NT2/D1 (cell line): ENCODE data around the gene TECTA.
"Not testable (repeated sequence)": the region's sequence is repeated elsewhere in the genome, so short reads cannot be mapped to it uniquely, and the experiment has no call there.

Experiments used
- DNase-seq: peaks from one replicate; pipeline ENCODE4 v3.0.0-alpha.2; 2011; ENCODE audit warnings: low read depth, low spot score
- H3K27me3 ChIP-seq: 2 replicates; pipeline ENCODE4 v1.6.0; 2011; ENCODE audit warnings: mild to moderate bottlenecking; ENCODE audit not compliant: insufficient read length, insufficient read depth
- H3K36me3 ChIP-seq: 2 replicates; pipeline ENCODE4 v1.6.1; 2011; ENCODE audit warnings: mild to moderate bottlenecking, low read length, mixed read lengths; ENCODE audit not compliant: insufficient read depth, insufficient read length
- H3K4me1 ChIP-seq: 2 replicates; pipeline ENCODE4 v1.5.1; 2011; ENCODE audit not compliant: insufficient read depth, insufficient read length
- H3K4me3 ChIP-seq: 2 replicates; pipeline ENCODE4 v1.5.1; 2011; ENCODE audit warnings: low read depth; ENCODE audit not compliant: insufficient read length
- H3K9ac ChIP-seq: 2 replicates; pipeline ENCODE4 v1.6.0; 2011; ENCODE audit warnings: low read depth; ENCODE audit not compliant: insufficient read length
- H3K9me3 ChIP-seq: 2 replicates; pipeline ENCODE4 v1.5.1; 2011; ENCODE audit warnings: mild to moderate bottlenecking, low read length; ENCODE audit not compliant: insufficient read depth
- SUZ12 ChIP-seq: IDR thresholded peaks from 2 replicates; pipeline ENCODE4 v1.6.1; 2011; ENCODE audit not compliant: insufficient read length, insufficient read depth; ENCODE audit errors: extremely low read depth
- YY1 ChIP-seq: IDR thresholded peaks from 2 replicates; pipeline ENCODE4 v1.6.1; 2011; ENCODE audit not compliant: insufficient read length, insufficient read depth
- ZNF274 ChIP-seq: IDR thresholded peaks from 2 replicates; pipeline ENCODE4 v1.6.1; 2011; ENCODE audit warnings: mild to moderate bottlenecking, low read depth, low read length

TECTA gene

DNA sequence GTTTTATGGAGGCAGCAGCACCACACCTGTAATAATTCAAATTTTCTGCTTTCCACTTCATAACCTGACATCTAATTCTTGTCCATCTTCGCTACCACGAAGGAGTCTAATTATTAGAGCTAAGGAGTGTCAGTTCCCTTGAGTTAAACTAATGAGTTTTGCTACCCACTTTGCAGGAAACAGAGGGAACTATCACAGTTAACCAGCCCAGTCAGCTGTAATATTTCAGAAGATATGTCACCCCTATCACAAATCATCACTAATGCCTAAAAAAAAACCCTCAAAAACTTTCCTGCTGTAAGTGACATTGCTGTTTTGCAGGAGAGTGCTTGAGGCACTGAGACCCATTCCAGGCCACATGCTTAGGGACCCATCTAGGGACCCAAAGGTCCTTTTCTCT is 8.4 kb downstream of the TECTA start:
- no peak overlapping the region for H3K4me3 ChIP-seq
- no peaks in the 10 kb centered on the region for H3K9me3 ChIP-seq
- no peak for DNase-seq
- H3K36me3 ChIP-seq: no peaks in the 10 kb centered on the region
- peaks cover 4% of the 10 kb centered on the region for H3K27me3 ChIP-seq
- TF ChIP-seq SUZ12: no peak
- no peak for TF ChIP-seq ZNF274
- no peak for TF ChIP-seq YY1
- H3K4me1 ChIP-seq: peaks cover 3% of the 10 kb centered on the region
- H3K9ac ChIP-seq: no peak overlapping the region

DNA sequence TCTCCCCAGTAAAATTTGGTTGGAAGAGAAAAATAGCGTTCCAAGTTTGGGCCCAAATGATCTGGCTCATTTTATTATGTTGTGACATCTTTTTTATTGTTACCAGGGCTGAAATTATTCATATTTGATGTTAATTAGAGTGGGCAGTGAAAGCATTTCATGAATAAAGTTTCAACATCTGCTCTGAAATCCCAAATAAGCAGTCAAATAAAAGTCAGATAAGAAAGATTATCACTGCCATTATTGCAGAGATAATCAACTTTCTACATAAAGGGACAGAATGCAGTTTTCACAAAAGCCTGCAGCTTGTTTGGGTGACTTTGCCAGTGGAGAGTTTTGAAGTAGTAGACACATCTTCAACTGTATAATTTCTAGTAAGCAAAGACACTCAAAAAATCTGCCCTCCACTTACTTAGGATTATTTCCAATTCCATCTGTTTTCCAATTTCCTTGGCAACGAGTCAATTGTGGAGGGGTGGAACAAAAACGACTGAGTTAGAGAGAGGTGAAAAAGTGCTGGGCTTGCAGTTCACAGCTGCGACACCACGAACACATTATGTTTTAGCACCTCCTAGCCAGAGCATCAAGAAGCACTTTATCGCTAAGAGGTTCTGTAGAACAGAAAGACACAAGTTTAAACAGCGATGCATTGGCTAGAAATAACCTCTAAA is 9.0 kb downstream of the TECTA start:
- Histone ChIP-seq H3K27me3 (peaks cover 4% of the 10 kb centered on the region), H3K36me3 (no peaks in the 10 kb centered on the region), H3K4me1 (peaks cover 3% of the 10 kb centered on the region), H3K9ac (no peak overlapping the region), H3K9me3 (no peaks in the 10 kb centered on the region), H3K4me3 (no peak overlapping the region)
- DNase-seq: no peak
- TF ChIP-seq YY1 (no peak), ZNF274 (no peak), SUZ12 (no peak)

DNA sequence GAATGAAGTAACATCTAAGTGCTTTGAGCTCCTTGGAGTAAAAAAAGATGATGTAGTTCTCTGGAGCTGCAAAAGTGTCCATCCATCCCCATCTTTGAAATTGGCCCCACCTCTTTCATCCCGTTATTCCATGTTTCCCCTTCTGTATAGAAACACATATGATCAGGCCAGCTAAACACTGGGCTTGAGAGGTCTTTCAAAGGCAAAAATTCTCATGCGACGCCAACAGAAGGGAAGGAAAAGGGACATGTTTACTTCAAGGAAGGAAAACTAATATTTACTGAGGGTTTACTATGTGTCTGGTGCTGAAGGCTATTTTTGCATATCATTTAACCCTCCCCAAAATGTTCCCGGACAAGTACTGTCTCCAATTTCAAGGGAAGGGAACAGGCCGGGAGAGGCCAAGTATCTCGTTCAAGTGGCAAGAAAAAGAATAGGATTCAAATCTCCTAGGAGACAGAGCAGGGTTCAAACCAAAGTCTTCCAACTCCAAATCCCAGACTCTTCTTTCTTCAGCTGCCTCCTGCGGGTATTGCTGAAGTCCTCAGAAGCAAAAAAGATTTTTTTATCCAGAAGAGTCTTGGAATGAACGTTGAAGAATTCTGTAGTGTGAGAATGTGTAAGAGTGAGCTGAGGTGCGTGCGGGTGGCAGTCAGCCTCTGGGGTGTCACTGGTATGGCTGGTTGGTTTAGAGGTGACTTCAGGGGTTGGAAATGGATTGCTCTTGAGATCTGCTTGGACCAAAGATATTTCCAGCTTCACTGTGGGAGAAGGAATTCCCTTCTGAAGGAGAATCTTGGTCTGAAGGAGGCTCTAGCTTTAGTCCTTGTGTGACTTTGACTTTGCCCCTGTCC is 10.1 kb downstream of the TECTA start:
- TF ChIP-seq ZNF274 (no peak), YY1 (no peak), SUZ12 (no peak)
- no peaks in the 10 kb centered on the region for H3K9me3 ChIP-seq
- H3K4me1 ChIP-seq: peaks cover 3% of the 10 kb centered on the region
- DNase-seq: no peak
- no peaks in the 10 kb centered on the region for H3K36me3 ChIP-seq
- peaks cover 4% of the 10 kb centered on the region for H3K27me3 ChIP-seq
- H3K9ac ChIP-seq: no peak overlapping the region
- H3K4me3 ChIP-seq: no peak overlapping the region

DNA sequence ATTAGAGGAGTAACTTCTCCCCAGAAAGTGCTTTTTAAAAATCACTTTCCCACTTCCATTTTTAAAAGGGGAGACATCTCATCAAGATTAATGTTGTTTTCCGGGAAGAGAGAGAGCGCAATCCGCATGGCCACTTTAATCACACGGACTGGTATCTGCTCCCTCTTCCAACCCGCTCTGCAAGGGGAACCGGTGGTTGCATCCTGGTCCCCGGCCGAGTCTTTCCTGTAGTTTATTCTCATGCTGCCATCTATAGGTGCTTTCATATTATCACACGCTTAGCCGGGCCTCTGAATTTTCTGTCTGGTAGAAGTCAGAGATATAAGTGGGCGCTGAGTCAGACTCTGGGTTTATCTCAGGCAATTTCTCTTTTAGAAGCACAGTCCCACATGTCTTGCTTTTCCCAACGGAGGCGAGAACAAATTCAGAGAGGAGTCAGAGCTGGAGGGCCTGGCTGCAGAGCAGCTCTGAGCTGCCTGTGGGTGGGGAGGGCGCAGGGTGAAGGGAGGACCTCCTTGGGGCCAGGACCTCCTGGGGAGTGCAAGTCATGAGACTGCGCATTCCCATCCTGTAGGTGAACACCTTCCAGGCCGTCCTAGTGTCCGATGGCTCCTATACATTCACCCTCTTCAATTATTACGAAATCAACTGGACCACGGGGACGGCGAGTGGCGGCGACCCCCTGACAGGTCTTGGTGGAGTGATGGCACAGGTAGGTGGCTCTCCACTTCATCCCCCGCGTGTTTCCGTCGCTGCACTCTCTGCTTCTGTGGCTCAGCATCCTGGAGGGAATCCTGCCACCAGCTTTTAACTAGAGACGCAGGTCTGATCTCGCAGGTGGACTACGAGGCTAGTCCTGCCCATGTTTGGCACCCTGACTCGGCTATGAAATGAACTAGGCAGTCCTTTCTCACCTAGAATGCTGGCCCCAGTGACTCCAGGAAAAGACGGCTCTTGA is 11.7 kb downstream of the TECTA start:
- peaks cover 3% of the 10 kb centered on the region for H3K4me1 ChIP-seq
- DNase-seq: peak; percentile 58
- no peaks in the 10 kb centered on the region for H3K9me3 ChIP-seq
- H3K9ac ChIP-seq: no peak overlapping the region
- no peaks in the 10 kb centered on the region for H3K36me3 ChIP-seq
- no peak overlapping the region for H3K4me3 ChIP-seq
- H3K27me3 ChIP-seq: peaks cover 4% of the 10 kb centered on the region
- TF ChIP-seq YY1 (no peak), SUZ12 (no peak), ZNF274 (no peak)

DNA sequence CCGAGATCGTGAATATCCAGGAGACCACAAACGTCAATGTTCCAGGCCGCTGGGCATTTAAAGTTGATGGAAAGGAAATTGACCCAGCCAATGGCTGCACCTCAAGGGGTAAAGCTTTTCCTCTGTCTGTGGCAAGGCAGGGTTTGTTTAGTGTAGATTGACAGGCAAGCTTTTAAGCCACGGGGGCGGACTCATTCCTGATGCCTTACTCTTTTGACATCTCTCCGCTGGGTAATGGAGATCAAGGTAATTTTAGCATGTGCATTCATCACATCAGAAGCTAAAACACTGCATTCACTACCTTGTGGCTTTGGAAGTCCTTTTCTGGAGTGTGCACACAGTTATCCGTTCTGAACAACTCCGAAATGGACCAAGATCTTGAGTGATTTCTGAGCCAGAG is 12.6 kb downstream of the TECTA start:
- TF ChIP-seq ZNF274 (no peak), YY1 (no peak), SUZ12 (no peak)
- H3K9ac ChIP-seq: peak overlapping the region; percentile 32
- H3K4me3 ChIP-seq: no peak overlapping the region
- no peak for DNase-seq
- H3K4me1 ChIP-seq: peaks cover 3% of the 10 kb centered on the region
- no peaks in the 10 kb centered on the region for H3K9me3 ChIP-seq
- peaks cover 4% of the 10 kb centered on the region for H3K27me3 ChIP-seq
- H3K36me3 ChIP-seq: no peaks in the 10 kb centered on the region

DNA sequence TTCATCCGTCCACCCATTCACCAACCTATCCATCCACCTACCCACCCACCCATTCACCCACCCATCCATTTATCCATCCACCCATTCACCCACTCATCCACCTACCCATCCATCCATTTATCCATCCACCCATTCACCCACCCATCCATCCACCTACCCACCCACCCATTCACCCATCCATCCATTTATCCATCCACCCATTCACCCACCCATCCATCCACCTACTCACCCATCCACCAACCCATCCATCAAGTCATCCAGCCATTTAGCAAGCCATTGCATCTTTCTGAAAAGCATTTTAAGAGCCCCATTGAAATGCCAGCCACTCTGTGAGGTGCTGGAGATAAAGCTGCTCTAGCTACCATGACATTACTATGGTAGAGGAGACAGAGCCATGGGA is 14.0 kb downstream of the TECTA start:
- H3K27me3 ChIP-seq, H3K4me1 ChIP-seq, H3K36me3 ChIP-seq, DNase-seq, H3K9me3 ChIP-seq, H3K9ac ChIP-seq, H3K4me3 ChIP-seq: not testable (repeated sequence)

DNA sequence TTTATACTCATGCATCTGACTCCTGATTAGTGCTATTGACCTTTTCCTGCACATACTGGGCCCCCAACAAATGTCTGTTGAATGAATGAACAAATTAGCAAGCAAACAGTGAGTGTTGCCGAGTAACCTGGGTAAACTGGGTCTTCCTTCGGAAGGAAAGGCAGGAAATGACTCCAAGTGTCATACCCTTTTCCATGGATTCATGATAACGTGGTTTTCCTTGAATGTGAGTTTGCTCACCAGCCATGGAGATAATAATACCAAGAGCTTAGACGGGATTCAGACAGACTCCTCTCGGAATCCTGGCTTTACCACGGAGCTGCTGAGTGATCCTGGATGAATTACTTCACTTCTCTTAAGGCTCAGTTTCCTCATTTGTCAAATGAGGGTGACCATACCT is 16.7 kb downstream of the TECTA start:
- no peaks in the 10 kb centered on the region for H3K27me3 ChIP-seq
- no peak overlapping the region for H3K9ac ChIP-seq
- no peak for DNase-seq
- no peaks in the 10 kb centered on the region for H3K9me3 ChIP-seq
- TF ChIP-seq ZNF274 (no peak), SUZ12 (no peak), YY1 (no peak)
- H3K36me3 ChIP-seq: no peaks in the 10 kb centered on the region
- H3K4me1 ChIP-seq: peaks cover 2% of the 10 kb centered on the region
- no peak overlapping the region for H3K4me3 ChIP-seq
